Fibroblast of skin of left biceps (primary cell): ENCODE data around the gene ST3GAL2.
"Not testable (repeated sequence)": the region's sequence is repeated elsewhere in the genome, so short reads cannot be mapped to it uniquely, and the experiment has no call there.

ENCODE experiments used
- DNase-seq, 2 experiments: peaks; one replicate each; pipeline ENCODE4 v3.0.0-alpha.2; 2013; ENCODE audit warnings: low read depth in 2 of 2

Gene ST3GAL2

DNA sequence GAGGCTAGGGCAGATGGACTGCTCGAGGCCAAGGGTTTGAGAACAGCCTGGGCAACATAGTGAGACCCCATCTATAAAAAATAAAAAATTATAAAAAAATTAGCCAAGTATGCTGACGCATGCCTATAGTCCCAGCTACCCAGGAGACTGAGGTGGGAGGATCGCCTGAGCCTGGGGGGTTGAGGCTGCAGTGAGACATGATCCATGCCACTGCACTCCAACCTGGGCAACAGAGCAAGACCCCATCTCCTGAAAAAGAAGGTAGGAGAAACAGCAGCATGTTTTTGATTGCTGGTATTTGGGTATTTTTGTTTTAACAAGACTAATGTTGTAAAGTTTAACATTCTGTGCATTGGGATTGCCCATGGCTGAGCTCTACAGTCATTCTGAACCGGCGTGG, 101.1 kb downstream of the ST3GAL2 start:
- DNase-seq: no peak

DNA sequence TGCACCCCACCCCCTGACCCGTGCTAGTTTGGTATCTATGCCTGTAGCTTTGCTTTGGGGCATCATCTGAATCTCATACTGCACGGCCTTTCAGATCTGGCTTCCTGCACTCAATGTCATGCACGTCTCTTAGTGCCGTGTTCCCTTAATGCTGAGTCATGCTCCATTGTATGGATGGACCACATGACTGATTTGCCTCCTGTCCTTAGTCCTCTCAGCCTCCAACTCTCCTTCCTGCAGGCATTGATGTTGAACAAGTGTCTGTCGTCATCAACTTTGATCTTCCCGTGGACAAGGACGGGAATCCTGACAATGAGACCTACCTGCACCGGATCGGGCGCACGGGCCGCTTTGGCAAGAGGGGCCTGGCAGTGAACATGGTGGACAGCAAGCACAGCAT, 106.2 kb downstream of the ST3GAL2 start:
- not testable (repeated sequence) for DNase-seq

DNA sequence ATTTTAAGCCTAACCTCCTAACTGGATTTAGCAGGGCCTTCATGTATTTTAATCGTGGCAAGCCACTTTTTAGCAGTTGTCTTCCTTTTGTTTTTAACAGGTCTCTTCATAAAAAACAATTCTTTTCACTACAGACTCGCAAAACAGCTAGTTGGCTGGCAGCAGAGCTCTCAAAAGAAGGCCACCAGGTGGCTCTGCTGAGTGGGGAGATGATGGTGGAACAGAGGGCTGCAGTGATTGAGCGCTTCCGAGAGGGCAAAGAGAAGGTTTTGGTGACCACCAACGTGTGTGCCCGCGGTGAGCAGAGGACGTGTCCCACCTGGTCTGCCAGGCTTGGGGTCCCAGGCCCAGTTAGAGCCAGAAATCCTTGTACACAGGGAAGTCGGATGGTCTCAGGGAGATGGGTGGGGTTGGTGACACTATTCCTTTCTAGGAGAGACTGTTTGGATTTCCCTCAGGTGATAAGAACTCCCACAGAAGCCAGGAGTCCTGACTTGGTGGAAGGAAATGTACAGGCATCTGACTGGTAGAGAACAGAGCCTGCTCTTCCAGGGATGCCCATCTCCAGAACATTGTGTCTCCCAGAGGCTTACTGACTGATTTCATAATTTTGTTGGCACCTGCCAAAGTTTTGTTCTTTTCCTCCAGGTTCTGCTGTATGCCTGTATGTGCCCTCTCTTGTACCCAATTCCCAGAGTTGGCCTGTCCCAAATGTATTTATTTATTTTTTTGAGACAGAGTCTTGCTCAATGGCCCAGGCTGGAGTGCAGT, 107.1 kb downstream of the ST3GAL2 start:
- DNase-seq: no peak

DNA sequence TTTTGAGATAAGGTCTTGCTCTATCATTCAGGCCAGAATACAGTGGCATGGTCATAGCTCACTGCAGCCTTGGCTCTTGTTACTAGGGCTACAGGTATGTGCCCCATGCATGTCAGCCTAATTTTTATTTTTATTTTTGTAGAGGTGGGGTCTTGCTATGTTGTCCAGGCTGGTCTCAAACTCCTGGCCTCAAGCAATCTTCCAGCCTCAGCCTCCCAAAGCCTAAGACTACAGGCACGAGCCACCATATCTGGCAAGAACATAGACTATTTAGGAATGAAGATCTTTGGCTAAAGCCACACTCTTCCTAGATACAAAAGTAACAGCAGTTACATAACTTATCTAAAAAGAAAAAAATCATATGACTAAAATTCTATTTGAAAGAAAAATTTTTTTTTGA, 107.8 kb downstream of the ST3GAL2 start:
- no peak for DNase-seq
